Measurements from ENCODE around the gene SLC34A3.

Gene SLC34A3

GRCh38 chr9:137278721-137279711, 48.3 kb downstream of the SLC34A3 start:
- no peak for DNase-seq

GRCh38 chr9:137279741-137280473, 49.2 kb downstream of the SLC34A3 start:
- DNase-seq: no peak

GRCh38 chr9:137280474-137281344, 50.0 kb downstream of the SLC34A3 start:
- no peak for DNase-seq

- DNase-seq: no peak
Measured at GRCh38 chr9:137281345-137282116, 50.8 kb downstream of the SLC34A3 start.
